Stimulated activated CD4-positive, alpha-beta T cell treated with anti-CD3 and anti-CD28 coated beads, Interleukin-4, amount 100 ng/mL, for 24 hours (primary cell): ENCODE results near the gene NOP16.

Source experiments
- DNase-seq: peaks from one replicate; pipeline ENCODE4 v3.0.0-alpha.2; 2020

NOP16 gene

GRCh38 chr5:176388444-176389134 lies at the start of gene NOP16, which contains the start of gene HIGD2A:
Gene NOP16, minus strand, starts transcription at chr5:176388598. Its CDS starts 59 bp downstream, at chr5:176388539.
Gene HIGD2A, plus strand, starts transcription at chr5:176388751. Its CDS starts 69 bp downstream, at chr5:176388820.
- DNase-seq, result peak; percentile 100

GRCh38 chr5:176436656-176437055 lies 48.3 kb upstream of the NOP16 start:
- DNase-seq, result no peak

GRCh38 chr5:176432707-176433106 lies 44.3 kb upstream of the NOP16 start:
- no peak for DNase-seq

GRCh38 chr5:176429972-176430371 lies 41.6 kb upstream of the NOP16 start:
- DNase-seq, result no peak

- DNase-seq, result no peak
Measured at GRCh38 chr5:176427971-176428370, 39.6 kb upstream of the NOP16 start.

- no peak for DNase-seq
Measured at GRCh38 chr5:176426876-176427275, 38.5 kb upstream of the NOP16 start.

- no peak for DNase-seq
Measured at GRCh38 chr5:176425791-176426190, 37.4 kb upstream of the NOP16 start.

- DNase-seq, result no peak
Measured at GRCh38 chr5:176425138-176425537, 36.7 kb upstream of the NOP16 start.

- no peak for DNase-seq
Measured at GRCh38 chr5:176424181-176424580, 35.8 kb upstream of the NOP16 start.

GRCh38 chr5:176420972-176421544 lies 32.7 kb upstream of the NOP16 start:
- no peak for DNase-seq

- no peak for DNase-seq
Measured at GRCh38 chr5:176420086-176420485, 31.7 kb upstream of the NOP16 start.

- no peak for DNase-seq
Measured at GRCh38 chr5:176418251-176418650, 29.9 kb upstream of the NOP16 start.

- DNase-seq, result no peak
Measured at GRCh38 chr5:176416965-176417364, 28.6 kb upstream of the NOP16 start.

- DNase-seq, result peak; percentile 88
Measured at GRCh38 chr5:176415952-176416924, 27.8 kb upstream of the NOP16 start, which contains the start of gene CLTB. Gene CLTB, minus strand, starts transcription at chr5:176416539. Its CDS starts 176 bp downstream, at chr5:176416363.

GRCh38 chr5:176415240-176415951 lies 27.0 kb upstream of the NOP16 start:
- no peak for DNase-seq

GRCh38 chr5:176414704-176415103 lies 26.3 kb upstream of the NOP16 start:
- DNase-seq, result no peak

GRCh38 chr5:176413709-176414191 lies 25.4 kb upstream of the NOP16 start:
- DNase-seq, result no peak

- DNase-seq, result no peak
Measured at GRCh38 chr5:176413255-176413565, 24.8 kb upstream of the NOP16 start.

GRCh38 chr5:176412517-176413254 lies 24.3 kb upstream of the NOP16 start:
- DNase-seq, result no peak

GRCh38 chr5:176410486-176411180 lies 22.2 kb upstream of the NOP16 start:
- DNase-seq, result no peak

- no peak for DNase-seq
Measured at GRCh38 chr5:176409765-176410164, 21.4 kb upstream of the NOP16 start.
